HG02678 (cell line): ENCODE data around the gene ALDH3B2.
"Not testable (repeated sequence)": the region's sequence is repeated elsewhere in the genome, so short reads cannot be mapped to it uniquely, and the experiment has no call there.

Source experiments
- ATAC-seq: cut with Tn5 transposase; IDR thresholded peaks from one replicate; pipeline ENCODE4 v1.9.1; 2021; ENCODE audit warnings: mild to moderate bottlenecking, moderate library complexity; ENCODE audit not compliant: unreplicated experiment

Gene ALDH3B2

GRCh38 chr11:67644472-67645418 is 29.7 kb downstream of the ALDH3B2 start:
- no peak for ATAC-seq

DNA sequence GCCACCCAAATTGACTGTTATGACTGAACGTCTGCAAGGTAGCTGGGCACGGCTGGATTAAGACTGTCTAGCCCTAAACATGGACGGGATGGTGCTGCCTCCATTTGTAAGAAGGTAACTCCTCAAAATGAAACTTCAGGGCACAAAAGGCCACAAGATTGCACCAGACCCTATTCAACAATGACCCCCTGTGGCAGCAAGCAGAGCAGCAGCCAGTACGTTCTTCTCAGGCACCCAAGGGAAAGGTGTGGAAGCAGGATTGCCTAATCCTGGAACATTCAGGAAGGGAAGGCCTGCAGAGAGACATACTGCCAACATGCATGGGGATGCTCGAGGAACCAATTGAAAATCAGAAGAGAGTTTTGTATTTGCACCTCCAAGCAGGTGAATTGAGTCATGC is 30.4 kb downstream of the ALDH3B2 start:
- ATAC-seq = no peak

GRCh38 chr11:67642173-67643120 is 32.0 kb downstream of the ALDH3B2 start:
- no peak for ATAC-seq

GRCh38 chr11:67641338-67642172 is 32.9 kb downstream of the ALDH3B2 start:
- ATAC-seq = no peak

DNA sequence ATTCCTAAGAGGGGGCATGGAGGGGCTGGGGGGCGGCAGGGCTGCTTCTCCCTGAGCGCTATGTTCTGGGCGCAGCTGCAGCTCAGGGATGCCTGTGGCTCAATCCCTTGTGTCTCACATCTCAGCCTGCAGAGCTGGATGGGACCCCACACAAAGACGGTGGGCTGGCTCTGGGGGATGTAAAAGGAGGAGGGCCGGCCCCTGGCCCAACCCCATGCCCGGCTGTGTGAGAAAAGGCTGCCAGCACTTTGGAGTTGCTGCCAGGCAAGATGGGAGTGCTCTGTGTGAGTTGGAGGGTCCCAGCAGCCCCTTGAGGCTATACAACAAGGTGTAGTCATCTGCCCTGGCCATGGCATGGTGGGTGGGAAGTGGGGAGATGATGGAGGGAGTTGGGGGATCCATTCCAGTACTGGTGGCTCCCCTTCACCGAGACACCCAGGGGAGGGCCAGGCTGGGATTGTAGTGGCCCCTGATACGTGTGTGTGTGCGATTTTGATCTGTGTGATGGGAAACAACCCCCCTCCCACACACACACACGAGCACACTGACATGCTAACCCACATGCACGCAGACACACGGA is 33.6 kb downstream of the ALDH3B2 start:
- ATAC-seq = no peak

GRCh38 chr11:67640021-67640757 is 34.2 kb downstream of the ALDH3B2 start:
- ATAC-seq = no peak

DNA sequence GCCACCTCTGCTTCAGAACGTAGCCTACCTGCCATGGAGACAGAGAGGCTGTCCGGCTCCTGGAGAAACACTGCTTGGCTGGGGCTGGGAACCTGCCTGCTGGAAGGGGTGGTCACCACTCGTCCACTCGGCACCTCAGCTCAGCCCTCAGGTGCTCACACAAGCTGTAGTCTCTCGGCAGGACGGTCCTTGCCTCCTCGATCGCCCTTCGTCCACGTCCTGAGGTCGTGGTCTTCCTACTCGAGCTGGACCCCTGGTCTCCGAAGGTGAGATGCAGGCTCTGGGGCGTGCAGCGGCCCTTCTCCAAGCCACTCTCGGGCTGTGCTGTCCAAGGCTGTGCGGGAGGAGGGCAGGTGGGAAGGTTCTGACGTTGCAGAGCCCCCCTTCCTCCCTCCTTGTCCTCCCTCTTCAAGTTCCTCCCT is 35.0 kb downstream of the ALDH3B2 start, which contains the start of gene TBX10:
TSS of gene TBX10 (minus strand) at position 326 of the 422 bp plus-strand sequence. CDS start at position 35, 291 bp downstream.
- ATAC-seq = no peak

- ATAC-seq = no peak
These were observed 35.6 kb downstream of the ALDH3B2 start for GRCh38 chr11:67638535-67639437.

GRCh38 chr11:67637441-67637840 is 37.0 kb downstream of the ALDH3B2 start:
- not testable (repeated sequence) for ATAC-seq

DNA sequence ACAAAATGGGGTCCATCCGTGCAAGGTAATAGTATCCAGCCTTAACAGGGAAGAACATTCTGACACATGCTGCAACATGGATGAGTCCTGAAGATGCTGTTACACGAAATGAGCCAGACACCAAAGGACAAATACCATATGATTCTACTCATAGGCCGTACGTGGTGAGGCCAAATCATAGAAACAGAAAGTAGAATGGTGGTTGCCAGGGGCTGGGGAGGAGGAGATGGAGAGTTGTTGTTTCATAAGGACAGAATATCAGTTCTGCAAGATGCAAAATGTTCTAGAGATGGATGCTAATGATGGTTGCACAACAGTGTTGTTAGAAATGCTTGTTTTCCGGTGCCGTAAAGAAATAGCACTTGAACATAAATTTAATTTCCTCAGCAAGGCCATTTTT is 37.5 kb downstream of the ALDH3B2 start:
- no peak for ATAC-seq

DNA sequence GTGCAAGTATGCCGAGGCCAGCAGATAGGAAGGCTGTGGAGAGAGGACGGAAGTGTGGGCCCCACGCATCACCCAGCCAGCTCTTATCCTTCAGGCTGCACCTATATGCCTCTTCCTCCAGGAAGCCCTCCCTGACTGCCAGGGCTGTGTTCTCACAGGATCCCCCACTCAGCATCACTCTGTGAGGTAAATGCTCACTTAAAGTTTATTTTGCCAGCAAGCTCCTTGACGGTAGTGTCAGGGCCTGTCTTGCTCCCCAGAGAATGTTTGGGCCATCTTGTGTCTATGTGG is 39.2 kb downstream of the ALDH3B2 start:
- ATAC-seq = no peak

GRCh38 chr11:67634366-67635230 is 39.8 kb downstream of the ALDH3B2 start:
- no peak for ATAC-seq

DNA sequence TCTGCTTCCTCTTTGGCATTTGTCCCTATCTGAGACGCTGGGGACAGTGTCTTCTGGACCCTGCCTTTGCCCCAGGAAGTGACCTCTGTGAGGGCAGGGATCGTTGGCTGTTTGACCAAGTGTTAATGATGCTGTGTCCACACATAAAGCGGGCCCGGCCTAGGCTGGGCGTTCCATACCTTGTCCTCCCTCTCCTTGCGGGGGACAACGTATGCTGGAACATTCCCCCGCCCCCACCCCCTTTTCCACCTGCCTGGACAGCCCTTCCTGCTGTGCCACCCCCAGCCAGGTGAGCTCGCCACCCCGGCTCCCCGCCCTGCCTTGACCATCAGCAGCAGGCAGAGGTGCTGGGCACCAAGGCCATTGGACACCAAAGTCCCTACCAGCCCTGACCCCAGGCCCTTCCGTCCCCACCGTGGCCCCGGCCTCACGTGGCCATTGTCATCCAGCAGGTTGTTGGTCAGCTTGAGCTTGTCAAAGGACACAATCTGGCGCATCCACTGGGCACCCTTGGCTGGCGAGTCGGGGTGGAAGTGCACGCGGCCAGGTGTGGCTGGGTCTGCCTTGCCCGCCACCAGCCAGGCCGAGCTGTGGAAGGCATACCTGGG is 40.6 kb downstream of the ALDH3B2 start:
- ATAC-seq = no peak

DNA sequence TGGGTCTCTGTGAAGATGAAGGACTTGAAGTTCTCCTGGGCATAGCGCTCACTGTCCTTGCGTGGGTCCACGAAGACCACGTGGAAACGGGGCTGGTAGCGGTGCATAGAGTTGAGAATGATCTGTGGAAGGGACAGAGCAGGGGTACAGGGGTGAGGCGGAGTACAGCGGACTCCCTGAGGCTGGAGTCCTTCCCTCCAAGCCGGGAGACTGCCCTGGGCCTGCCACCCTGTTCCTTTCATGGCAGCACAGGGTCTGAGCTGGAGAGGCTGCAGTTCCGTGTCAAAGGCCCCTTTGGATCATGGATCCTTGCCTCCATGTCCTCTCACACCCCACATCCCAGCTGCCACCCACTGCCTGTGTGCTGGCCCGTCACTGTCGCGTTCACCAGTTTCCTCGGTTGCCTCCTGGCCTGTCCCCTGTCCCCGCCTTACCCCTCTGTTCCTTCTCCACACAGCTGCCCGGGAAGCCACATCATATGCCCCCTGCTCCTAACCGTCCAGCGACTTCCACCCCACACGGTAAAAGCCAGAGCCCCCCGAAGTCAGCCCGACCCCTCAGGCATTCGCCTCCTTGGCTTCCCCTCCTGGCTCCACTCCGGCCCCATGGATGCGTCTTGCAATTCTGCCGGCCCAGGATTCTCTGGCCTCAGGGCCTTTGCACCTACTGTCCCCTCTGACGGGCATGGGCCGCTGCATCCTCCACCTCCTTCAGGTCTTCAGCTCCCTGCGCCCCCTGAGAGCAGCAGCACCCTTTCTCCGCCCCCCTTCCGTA is 41.3 kb downstream of the ALDH3B2 start:
- ATAC-seq = no peak

GRCh38 chr11:67632175-67632981 is 42.0 kb downstream of the ALDH3B2 start:
- no peak for ATAC-seq

GRCh38 chr11:67631853-67632174 is 42.6 kb downstream of the ALDH3B2 start:
- no peak for ATAC-seq
